Panc1 (cell line): ENCODE measurements around the gene EPB41L4B. TPM values are rescaled to one million over a fixed set of nuclear protein-coding genes. Genes with fewer than 3 reads are reported as not detected.

Experiments used
- ATAC-seq: fragments of 200-7000 bp; cut with Tn5 transposase; 2 replicates; pipeline ENCODE4 v1.9.1; 2020; ENCODE audit warnings: mild to moderate bottlenecking, moderate library complexity
- BruUV-seq: library from RNA; stranded (reverse); fragments of 400-500 nt; replicated peaks from 2 replicates; lab custom pipeline; 2021; lab: Mats Ljungman, UMichigan
- CTCF ChIA-PET: fragments of 300-600 bp; sonication (Branson Sonifier 250); formaldehyde crosslinking; loops from one replicate; lab custom pipeline; 2022; ENCODE audit warnings: antibody characterized with exemption; lab: Charles Lee
- POLR2A ChIA-PET: fragments of 300-600 bp; sonication (Branson Sonifier 250); formaldehyde crosslinking; loops from one replicate; lab custom pipeline; 2022; ENCODE audit warnings: antibody characterized with exemption; lab: Charles Lee
- DNase-seq: peaks from one replicate; pipeline ENCODE4 v3.0.0-alpha.2; 2010; ENCODE audit warnings: low read depth, low spot score
- H3K27ac ChIP-seq: 2 replicates; pipeline ENCODE4 v1.5.1; 2011; ENCODE audit warnings: mild to moderate bottlenecking, low read length, inconsistent platforms
- H3K27me3 ChIP-seq: fragments of 200-500 bp; sonication (Bioruptor generic); 2 replicates; pipeline ENCODE4 v1.6.0; 2014; ENCODE audit warnings: low read length, inconsistent platforms; ENCODE audit not compliant: control insufficient read depth, insufficient read depth
- H3K36me3 ChIP-seq: fragments of 200-500 bp; sonication (Bioruptor generic); 2 replicates; pipeline ENCODE4 v1.5.1; 2014; ENCODE audit warnings: inconsistent platforms, mild to moderate bottlenecking, low read length, moderate library complexity; ENCODE audit not compliant: control insufficient read depth, insufficient read depth
- H3K4me1 ChIP-seq: 2 replicates; pipeline ENCODE4 v1.5.1; 2011; ENCODE audit warnings: inconsistent platforms, mild to moderate bottlenecking, low read length, moderate library complexity; ENCODE audit not compliant: control insufficient read depth, insufficient read depth
- H3K4me3 ChIP-seq, 2 experiments: 2 replicates each; pipeline ENCODE4 v1.5.1; 2011 to 2012; ENCODE audit warnings: low read depth in 2 of 2, low read length in 2 of 2, mild to moderate bottlenecking in 2 of 2, inconsistent platforms in 1 of 2, moderate library complexity in 1 of 2
- H3K9me3 ChIP-seq: fragments of 200-500 bp; sonication (Bioruptor generic); 2 replicates; pipeline ENCODE4 v1.5.1; 2014; ENCODE audit warnings: low read depth, mild to moderate bottlenecking, inconsistent platforms, low read length, moderate library complexity; ENCODE audit not compliant: control insufficient read depth, insufficient read depth
- POLR2AphosphoS5 ChIP-seq: IDR thresholded peaks from 2 replicates; pipeline ENCODE4 v1.6.1; 2012; ENCODE audit warnings: mild to moderate bottlenecking, low read depth, low read length, moderate library complexity
- SIN3A ChIP-seq: IDR thresholded peaks from 2 replicates; pipeline ENCODE4 v1.6.1; 2012; ENCODE audit warnings: low read depth, mild to moderate bottlenecking, low read length, moderate library complexity, borderline replicate concordance; ENCODE audit not compliant: insufficient read depth
- TCF7L2 ChIP-seq: IDR thresholded peaks from 2 replicates; pipeline ENCODE4 v1.6.1; 2011; ENCODE audit warnings: mild to moderate bottlenecking, low read depth, low read length, inconsistent platforms
- in situ Hi-C: cut with HindIII; loops from 2 replicates; pipeline ENCODE4 v1.10.0; 2016; ENCODE audit warnings: low sequenced_read_pairs, low pct_unique_long_range_greater_than_20kb
- intact Hi-C: fragments of 100-400 bp; cut with micrococcal nuclease; formaldehyde crosslinking; loops from one replicate; pipeline ENCODE4 v1.10.0; 2022; ENCODE audit not compliant: unreplicated experiment
- total RNA-seq: library from RNA; stranded (reverse); gene quantifications from one replicate; pipeline ENCODE4 v1.2.1, GENCODE V29; 2021; ENCODE audit not compliant: unreplicated experiment
- TF ChIP-seq, protein P1 (sequence below): fragments of 450-650 bp; IDR thresholded peaks from 2 replicates; pipeline ENCODE4 v1.5.1; 2017; ENCODE audit warnings: mild to moderate bottlenecking
- TF ChIP-seq, protein P2 (sequence below), 2 experiments: IDR thresholded peaks; 2 replicates each; pipeline ENCODE4 v1.6.1; 2011 to 2012; ENCODE audit warnings: low read depth in 2 of 2, control low read depth in 1 of 2, low read length in 1 of 2, mild to moderate bottlenecking in 1 of 2, moderate library complexity in 1 of 2; ENCODE audit not compliant: insufficient read depth in 1 of 2

Gene EPB41L4B
- total RNA-seq, 1 experiment from 2014 or later, result 27.8 TPM

DNA sequence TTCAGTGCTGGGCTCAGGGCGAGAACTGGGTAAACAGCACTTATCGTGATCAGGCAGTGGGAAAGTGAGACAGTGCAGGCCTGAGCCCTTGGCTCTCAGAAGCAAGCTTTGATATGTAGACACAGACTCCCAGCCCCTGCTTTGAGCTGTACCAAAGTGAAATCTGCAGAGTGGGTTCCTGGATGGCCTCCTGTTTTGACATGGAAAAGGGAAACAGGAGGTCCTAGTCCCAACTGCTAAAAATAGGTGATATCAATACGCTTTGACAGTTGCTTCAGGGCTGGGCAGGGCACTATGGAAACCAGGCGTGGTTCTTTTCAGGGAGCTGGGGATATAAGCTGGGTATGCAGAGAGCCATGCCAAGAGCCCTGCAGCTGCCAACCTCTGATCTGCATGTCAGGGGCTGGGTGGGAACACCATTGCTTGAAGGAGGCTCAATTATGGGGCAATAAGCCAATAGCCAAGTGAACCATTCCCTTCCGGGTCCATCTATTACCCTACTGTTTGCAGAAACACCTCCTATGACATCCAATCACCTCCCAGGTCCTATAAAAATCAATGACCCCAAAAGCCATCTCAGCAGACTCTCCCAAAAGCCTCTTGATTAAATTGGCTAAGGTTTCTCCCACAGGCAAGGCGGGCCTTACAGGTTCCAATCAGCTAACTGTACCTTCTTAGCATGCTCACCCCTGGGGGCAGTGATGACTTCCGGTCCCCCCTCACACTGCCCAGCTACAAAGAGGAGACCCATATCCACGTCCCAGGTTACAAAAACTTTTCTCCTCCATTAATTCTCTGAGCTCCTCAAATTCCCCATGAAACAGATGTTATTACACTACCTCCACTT is 45.8 kb downstream of the EPB41L4B start:
- ChIA-PET CTCF (no interaction called here), POLR2A (no interaction called here)
- in situ Hi-C loops, result no loop called here
- H3K4me3 ChIP-seq, result no peak overlapping the region
- DNase-seq (no peak), ATAC-seq (no peak)
- H3K36me3 ChIP-seq, result no peaks in the 10 kb centered on the region; the same call in 1 of the 2 replicates
- intact Hi-C loops, result no loop called here
- no TSS peak for BruUV-seq
- TF ChIP-seq TCF7L2 (no peak), SIN3A (no peak), POLR2AphosphoS5 (no peak)
- TF ChIP-seq, protein P1, sequence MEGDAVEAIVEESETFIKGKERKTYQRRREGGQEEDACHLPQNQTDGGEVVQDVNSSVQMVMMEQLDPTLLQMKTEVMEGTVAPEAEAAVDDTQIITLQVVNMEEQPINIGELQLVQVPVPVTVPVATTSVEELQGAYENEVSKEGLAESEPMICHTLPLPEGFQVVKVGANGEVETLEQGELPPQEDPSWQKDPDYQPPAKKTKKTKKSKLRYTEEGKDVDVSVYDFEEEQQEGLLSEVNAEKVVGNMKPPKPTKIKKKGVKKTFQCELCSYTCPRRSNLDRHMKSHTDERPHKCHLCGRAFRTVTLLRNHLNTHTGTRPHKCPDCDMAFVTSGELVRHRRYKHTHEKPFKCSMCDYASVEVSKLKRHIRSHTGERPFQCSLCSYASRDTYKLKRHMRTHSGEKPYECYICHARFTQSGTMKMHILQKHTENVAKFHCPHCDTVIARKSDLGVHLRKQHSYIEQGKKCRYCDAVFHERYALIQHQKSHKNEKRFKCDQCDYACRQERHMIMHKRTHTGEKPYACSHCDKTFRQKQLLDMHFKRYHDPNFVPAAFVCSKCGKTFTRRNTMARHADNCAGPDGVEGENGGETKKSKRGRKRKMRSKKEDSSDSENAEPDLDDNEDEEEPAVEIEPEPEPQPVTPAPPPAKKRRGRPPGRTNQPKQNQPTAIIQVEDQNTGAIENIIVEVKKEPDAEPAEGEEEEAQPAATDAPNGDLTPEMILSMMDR, result no peak
- TF ChIP-seq, protein P2, sequence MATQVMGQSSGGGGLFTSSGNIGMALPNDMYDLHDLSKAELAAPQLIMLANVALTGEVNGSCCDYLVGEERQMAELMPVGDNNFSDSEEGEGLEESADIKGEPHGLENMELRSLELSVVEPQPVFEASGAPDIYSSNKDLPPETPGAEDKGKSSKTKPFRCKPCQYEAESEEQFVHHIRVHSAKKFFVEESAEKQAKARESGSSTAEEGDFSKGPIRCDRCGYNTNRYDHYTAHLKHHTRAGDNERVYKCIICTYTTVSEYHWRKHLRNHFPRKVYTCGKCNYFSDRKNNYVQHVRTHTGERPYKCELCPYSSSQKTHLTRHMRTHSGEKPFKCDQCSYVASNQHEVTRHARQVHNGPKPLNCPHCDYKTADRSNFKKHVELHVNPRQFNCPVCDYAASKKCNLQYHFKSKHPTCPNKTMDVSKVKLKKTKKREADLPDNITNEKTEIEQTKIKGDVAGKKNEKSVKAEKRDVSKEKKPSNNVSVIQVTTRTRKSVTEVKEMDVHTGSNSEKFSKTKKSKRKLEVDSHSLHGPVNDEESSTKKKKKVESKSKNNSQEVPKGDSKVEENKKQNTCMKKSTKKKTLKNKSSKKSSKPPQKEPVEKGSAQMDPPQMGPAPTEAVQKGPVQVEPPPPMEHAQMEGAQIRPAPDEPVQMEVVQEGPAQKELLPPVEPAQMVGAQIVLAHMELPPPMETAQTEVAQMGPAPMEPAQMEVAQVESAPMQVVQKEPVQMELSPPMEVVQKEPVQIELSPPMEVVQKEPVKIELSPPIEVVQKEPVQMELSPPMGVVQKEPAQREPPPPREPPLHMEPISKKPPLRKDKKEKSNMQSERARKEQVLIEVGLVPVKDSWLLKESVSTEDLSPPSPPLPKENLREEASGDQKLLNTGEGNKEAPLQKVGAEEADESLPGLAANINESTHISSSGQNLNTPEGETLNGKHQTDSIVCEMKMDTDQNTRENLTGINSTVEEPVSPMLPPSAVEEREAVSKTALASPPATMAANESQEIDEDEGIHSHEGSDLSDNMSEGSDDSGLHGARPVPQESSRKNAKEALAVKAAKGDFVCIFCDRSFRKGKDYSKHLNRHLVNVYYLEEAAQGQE (IDR thresholded peaks at IDR 0.05; ENCODE audit: insufficient read depth in 1 of 2, low read depth in 2 of 2, low read length in 1 of 2), result no peak
- H3K4me1 ChIP-seq, result 0 out of 2 replicates have a peak, but pooled peaks cover 3% of the 10 kb centered on the region
- no peaks in the 10 kb centered on the region for H3K9me3 ChIP-seq
- no peaks in the 10 kb centered on the region for H3K27me3 ChIP-seq
- H3K27ac ChIP-seq, result no peak overlapping the region

DNA sequence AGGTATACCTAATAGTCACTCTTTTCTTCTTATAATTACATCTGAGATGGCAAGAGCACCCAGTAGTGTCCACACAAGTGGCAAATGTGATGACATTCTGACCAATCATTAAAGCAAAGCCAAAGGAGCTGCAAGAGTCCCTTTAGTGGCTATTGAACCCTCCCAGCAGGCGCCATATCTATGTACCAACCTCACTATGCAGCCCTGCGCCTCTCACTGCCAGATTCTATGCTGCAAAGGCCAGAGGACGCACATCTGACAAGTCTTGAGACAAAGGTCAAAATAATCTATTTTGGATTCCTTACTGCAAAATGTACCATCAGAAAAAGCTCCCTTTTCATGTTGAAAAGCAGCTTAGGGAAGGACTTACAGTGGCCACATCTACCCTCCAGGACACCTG is 47.0 kb downstream of the EPB41L4B start:
- H3K4me3 ChIP-seq, result no peak overlapping the region
- DNase-seq (no peak), ATAC-seq (no peak)
- no peaks in the 10 kb centered on the region for H3K9me3 ChIP-seq
- H3K27ac ChIP-seq, result no peak overlapping the region
- no peaks in the 10 kb centered on the region; the same call in 1 of the 2 replicates for H3K36me3 ChIP-seq
- intact Hi-C loops, result no loop called here
- ChIA-PET POLR2A (interaction anchor here (0.6 kb wide), 1 partner anchor 50 kb away, joined by 3 read pairs; no protein-coding TSS in a partner anchor), CTCF (no interaction called here)
- no peaks in the 10 kb centered on the region for H3K27me3 ChIP-seq
- BruUV-seq, result no TSS peak
- in situ Hi-C loops, result no loop called here
- no peak for TF ChIP-seq TCF7L2
- TF ChIP-seq SIN3A, result no peak
- no peak for TF ChIP-seq POLR2AphosphoS5
- TF ChIP-seq, protein P2 (IDR thresholded peaks at IDR 0.05; ENCODE audit: insufficient read depth in 1 of 2, low read depth in 2 of 2, low read length in 1 of 2), result no peak
- TF ChIP-seq, protein P1, result no peak
- H3K4me1 ChIP-seq, result 0 out of 2 replicates have a peak, but pooled peaks cover 3% of the 10 kb centered on the region
